HG02973 (cell line): ENCODE results near the gene MICAL2.

ENCODE experiments used
- ATAC-seq: cut with Tn5 transposase; IDR thresholded peaks from one replicate; pipeline ENCODE4 v1.9.1; 2021; ENCODE audit warnings: moderate library complexity; ENCODE audit not compliant: unreplicated experiment

The MICAL2 gene

GRCh38 chr11:12284316-12285050 is 174.1 kb downstream of the MICAL2 start:
- no peak for ATAC-seq

GRCh38 chr11:12285106-12285505 is 174.7 kb downstream of the MICAL2 start:
- no peak for ATAC-seq

- no peak for ATAC-seq
These were observed 175.4 kb downstream of the MICAL2 start for GRCh38 chr11:12285811-12286222.

GRCh38 chr11:12286606-12287005 is 176.2 kb downstream of the MICAL2 start:
- ATAC-seq = no peak

- no peak for ATAC-seq
These were observed 176.6 kb downstream of the MICAL2 start for GRCh38 chr11:12287009-12287373.

DNA sequence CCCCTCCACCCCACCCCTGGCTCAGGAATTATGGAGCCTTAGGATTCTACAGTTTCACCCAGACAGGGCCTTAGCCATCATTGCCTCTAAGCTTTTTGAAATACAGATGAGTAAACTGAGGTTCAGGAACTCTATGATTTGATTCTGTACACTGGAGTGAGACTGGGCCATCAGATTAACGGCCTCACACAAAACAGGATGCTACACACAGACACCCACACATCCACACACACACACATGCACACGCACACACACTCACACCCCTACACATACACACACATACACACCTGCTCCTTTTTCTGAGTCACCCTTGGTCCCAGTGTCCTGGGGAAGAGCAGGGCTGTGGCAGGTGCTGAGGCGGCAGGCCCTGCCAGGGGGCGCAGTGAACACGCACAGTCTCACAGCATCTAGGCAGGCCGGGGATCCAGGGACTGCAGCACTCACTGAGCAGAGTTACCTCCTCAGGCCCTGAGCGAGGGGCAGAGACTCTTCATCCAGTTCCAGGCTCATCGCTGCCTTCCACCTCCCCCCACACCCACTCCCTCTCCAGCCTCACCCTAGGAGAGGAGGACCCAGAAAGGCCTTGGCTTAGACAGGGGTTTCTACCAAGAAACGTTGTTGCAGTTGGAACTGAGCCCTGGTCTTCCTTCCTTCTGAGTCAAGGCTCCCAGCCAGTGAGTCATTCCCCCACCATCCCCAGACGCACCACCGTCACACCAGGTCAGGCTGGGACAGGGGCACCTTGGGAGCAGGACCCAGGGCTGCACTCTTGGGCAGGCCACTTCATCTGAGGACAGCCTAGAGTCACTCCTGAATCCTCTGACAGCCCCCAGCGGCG is 177.2 kb downstream of the MICAL2 start:
- ATAC-seq = no peak

- no peak for ATAC-seq
These were observed 178.0 kb downstream of the MICAL2 start for GRCh38 chr11:12288212-12288930.

DNA sequence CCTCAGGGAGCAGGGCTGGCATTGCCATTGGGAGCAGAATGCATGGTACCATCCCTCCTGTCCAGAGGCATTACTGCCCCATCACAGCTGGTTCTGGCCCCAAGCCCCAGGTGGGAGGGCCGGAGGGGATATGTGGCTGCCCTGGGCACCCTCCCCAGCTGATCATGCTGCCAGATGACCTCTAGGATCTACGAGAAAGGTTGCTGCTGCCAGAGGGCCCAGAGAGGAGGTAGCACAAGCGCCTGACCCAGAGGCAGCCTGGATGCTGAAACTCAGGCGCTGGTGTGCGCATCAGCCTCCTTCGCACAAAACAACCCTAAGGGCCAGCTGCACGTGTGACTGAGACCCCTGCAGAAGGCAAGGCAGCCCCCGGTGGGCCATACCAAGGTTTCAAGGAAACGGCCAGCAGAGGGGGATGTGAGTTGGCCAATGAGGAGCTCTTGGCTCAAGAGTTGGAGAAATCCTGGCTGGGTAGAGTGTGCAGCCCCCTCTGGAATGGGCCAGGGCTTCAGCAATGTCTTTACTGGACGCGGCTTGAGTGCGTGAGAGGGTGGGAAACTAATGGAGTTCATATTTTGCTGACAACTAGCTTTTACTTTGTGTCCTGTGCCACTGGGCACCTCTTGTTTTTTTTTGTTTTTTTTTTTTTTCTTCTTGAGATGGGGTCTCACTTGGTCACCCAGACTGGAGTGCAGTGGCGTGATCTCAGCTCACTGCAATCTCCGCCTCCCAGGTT is 178.7 kb downstream of the MICAL2 start:
- ATAC-seq = no peak

GRCh38 chr11:12289667-12290476 is 179.5 kb downstream of the MICAL2 start:
- ATAC-seq = no peak

- no peak for ATAC-seq
These were observed 180.1 kb downstream of the MICAL2 start for GRCh38 chr11:12290477-12290922.

- ATAC-seq = no peak
These were observed 180.9 kb downstream of the MICAL2 start for GRCh38 chr11:12291313-12291712.

DNA sequence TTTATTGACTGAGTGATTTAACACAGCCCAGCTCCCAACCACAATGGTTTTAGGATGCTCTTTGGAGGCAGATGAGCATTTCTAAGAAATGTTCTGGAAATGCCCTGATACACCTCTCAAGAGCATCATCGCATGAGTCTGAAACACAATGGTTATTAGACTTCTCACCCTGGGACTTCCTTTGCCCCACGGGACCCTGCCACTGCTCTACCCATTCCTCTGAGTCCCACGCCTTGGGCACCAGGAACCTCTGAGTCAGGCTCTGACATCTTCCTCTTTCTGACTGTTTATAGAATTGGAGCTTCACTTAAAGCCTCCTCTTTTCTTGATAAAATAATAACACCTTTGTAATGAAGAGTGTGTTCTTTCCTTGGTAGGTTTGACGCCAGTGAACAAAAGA is 181.4 kb downstream of the MICAL2 start:
- no peak for ATAC-seq

DNA sequence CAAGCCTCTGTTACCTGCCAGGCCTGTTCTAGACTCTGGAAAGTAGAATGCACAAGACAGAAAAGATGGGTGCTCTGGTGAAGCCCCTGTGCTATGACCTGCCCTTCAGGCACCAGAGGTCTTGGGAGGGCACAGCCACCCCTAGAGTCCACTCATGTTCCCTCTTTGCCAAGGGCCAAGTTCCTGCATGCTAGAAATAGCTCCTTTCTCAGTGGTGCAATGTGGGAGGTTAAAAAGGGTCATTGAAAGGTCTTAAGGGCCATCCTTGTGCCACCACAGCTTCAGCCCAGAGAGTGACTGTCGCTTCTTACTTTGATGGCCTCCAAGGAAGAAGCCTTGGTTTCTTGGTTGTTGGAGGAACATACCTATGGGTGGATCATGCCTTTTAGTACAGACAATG is 182.4 kb downstream of the MICAL2 start:
- ATAC-seq = no peak

DNA sequence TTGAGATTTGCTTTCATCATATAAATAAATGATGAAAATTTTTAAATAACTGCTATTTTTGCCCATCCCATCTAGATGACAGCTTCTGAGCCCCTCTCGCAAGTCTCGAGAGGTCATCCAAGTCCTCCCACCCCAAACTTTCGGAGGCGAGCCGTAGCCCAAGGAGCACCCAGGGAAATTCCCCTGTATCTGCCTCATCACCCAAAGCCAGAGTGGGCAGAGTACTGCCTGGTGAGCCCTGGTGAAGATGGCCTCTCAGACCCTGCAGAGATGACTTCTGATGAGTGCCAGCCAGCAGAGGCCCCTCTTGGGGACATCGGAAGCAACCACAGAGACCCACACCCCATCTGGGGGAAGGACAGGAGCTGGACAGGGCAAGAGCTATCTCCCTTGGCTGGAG is 183.1 kb downstream of the MICAL2 start:
- ATAC-seq = no peak

- ATAC-seq = no peak
These were observed 184.2 kb downstream of the MICAL2 start for GRCh38 chr11:12294613-12295012.

GRCh38 chr11:12295943-12296342 is 185.6 kb downstream of the MICAL2 start:
- no peak for ATAC-seq

DNA sequence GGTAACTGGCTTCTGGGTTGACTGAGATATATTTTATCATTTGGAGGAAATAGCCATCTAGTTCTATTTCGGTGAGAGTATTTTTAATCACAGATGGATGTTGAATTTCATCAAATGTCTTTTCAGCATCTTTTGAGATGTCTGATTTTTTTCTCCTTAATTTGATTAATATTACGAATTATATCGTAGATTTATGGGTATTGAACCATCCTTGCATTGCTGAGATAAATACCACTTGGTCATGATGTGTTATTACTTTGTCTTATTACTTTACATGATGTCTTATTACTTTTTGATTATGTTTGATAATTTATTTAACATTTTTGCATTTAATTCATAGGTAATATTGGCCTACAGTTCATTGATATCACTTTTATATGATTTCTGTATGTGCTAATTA is 188.2 kb downstream of the MICAL2 start:
- no peak for ATAC-seq

- ATAC-seq = no peak
These were observed 191.0 kb downstream of the MICAL2 start for GRCh38 chr11:12301379-12301778.

DNA sequence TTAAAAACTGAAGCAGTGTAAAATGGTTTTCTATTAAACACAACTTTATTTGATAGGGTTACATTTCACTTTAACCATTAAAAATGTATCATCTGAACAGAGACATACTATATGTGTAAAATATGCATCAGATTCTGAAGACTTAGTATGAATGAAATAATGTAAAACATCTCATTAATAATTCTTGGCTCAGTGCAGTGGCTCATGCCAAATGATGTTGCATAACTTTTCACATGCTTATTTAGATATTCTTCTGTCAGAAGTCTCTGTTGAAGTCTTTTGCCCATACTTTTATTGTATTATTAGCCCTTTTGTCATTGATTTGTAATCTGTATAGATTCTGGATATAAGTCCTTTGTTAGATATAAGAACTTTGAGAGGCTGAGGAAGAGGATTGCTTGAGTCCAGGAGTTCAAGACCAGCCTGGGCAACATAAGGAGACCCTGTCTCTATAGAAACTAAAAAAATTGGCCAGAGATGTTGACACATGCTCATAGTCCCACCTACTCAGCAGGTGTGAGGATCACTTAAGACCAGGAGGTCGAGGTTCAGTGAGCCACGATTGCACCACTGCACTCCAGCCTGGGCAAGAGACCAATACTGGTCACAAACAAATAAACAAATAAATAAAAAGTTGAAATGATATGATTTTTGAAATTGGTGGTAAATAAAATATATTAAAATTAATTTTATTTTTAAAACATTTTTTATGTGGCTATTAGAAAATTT is 193.2 kb downstream of the MICAL2 start:
- ATAC-seq = no peak
